ENCODE measurements around the gene USP36.

DNA sequence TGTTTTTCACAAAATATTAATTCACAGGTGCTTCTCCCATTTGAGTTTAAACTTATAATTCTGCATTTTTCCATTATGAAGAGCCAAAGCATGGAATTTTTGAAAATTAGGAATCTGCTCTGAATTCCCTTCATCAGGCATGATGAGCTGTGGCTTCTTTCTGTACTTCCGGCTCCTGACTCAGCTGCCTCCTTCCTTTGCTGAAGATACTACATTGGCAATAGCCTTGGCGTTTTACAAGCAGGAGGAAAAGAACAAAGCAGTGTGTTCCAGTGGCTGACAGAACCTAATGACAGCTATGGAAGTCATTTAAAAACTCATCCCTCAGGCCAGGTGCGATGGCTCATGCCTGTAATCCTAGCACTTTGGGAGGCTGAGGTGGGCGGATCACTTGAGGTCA lies 18.4 kb upstream of the USP36 start:
- no peak for TF ChIP-seq POLR2A (IDR thresholded peaks at IDR 0.05)
- TF ChIP-seq, protein P1, sequence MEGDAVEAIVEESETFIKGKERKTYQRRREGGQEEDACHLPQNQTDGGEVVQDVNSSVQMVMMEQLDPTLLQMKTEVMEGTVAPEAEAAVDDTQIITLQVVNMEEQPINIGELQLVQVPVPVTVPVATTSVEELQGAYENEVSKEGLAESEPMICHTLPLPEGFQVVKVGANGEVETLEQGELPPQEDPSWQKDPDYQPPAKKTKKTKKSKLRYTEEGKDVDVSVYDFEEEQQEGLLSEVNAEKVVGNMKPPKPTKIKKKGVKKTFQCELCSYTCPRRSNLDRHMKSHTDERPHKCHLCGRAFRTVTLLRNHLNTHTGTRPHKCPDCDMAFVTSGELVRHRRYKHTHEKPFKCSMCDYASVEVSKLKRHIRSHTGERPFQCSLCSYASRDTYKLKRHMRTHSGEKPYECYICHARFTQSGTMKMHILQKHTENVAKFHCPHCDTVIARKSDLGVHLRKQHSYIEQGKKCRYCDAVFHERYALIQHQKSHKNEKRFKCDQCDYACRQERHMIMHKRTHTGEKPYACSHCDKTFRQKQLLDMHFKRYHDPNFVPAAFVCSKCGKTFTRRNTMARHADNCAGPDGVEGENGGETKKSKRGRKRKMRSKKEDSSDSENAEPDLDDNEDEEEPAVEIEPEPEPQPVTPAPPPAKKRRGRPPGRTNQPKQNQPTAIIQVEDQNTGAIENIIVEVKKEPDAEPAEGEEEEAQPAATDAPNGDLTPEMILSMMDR (IDR thresholded peaks at IDR 0.05) = no peak

All from lower leg skin (tissue), 3 donors.